Spleen (tissue), 13 donors: ENCODE measurements around the gene TUBA1B. TPM values are rescaled to one million over a fixed set of nuclear protein-coding genes. Genes with fewer than 3 reads are reported as not detected.

Source experiments
- DNase-seq: peaks from one replicate; pipeline ENCODE4 v3.0.0-alpha.2; 2020
- H3K27ac ChIP-seq, 8 donors: fragments of 200-600 bp; sonication (generic) in 7 of 8; 1 replicate in 4 of 8; 2 replicates in 4 of 8; pipeline versions ENCODE4 v1.5.0 to v1.8.0; 2016 to 2021; ENCODE audit warnings: inconsistent platforms in 4 of 8, mild to moderate bottlenecking in 4 of 8, moderate library complexity in 1 of 8
- H3K27me3 ChIP-seq, 7 donors: fragments of 200-600 bp; sonication (generic) in 6 of 7; replicated peaks in 1 of 7; 1 replicate in 4 of 7; 2 replicates in 3 of 7; pipeline versions ENCODE4 v1.5.0 to v1.8.0; 2016 to 2021; ENCODE audit warnings: inconsistent platforms in 3 of 7, mild to moderate bottlenecking in 1 of 7
- H3K36me3 ChIP-seq, 6 donors: fragments of 200-600 bp; sonication (generic) in 5 of 6; 1 replicate in 4 of 6; 2 replicates in 2 of 6; pipeline versions ENCODE4 v1.5.0 to v1.8.0; 2016 to 2021; ENCODE audit warnings: inconsistent platforms in 2 of 6
- H3K4me1 ChIP-seq, 6 donors: fragments of 200-600 bp; sonication (generic) in 5 of 6; 1 replicate in 3 of 6; 2 replicates in 3 of 6; pipeline versions ENCODE4 v1.5.0 to v1.8.0; 2016 to 2021; ENCODE audit warnings: inconsistent platforms in 3 of 6
- H3K4me3 ChIP-seq, 8 donors: fragments of 200-600 bp; sonication (generic) in 7 of 8; 1 replicate in 4 of 8; 2 replicates in 4 of 8; pipeline versions ENCODE4 v1.5.0 to v1.8.0; 2016 to 2021; ENCODE audit warnings: inconsistent platforms in 4 of 8, mild to moderate bottlenecking in 4 of 8, moderate library complexity in 2 of 8
- H3K9me3 ChIP-seq, 8 donors: fragments of 200-600 bp; sonication (generic) in 7 of 8; 1 replicate in 4 of 8; 2 replicates in 4 of 8; pipeline versions ENCODE4 v1.5.0 to v1.8.0; 2016 to 2021; ENCODE audit warnings: inconsistent platforms in 4 of 8
- POLR2A ChIP-seq, 3 donors: fragments of 450-650 bp; IDR thresholded peaks; one replicate each; pipeline ENCODE4 v1.5.1; 2017; ENCODE audit warnings: antibody characterized with exemption in 3 of 3, mild to moderate bottlenecking in 1 of 3
- POLR2AphosphoS5 ChIP-seq, 3 donors: sonication (generic); formaldehyde crosslinking; IDR thresholded peaks; one replicate each; pipeline ENCODE4 v1.5.1; 2017; ENCODE audit warnings: antibody characterized with exemption in 3 of 3
- WGBS, 5 donors: extraction: QIAGEN DNeasy Blood & Tissue Kit in 3 of 5; methylation state at CpG; one replicate each; pipeline versions ENCODE4 v1.1.5 to v1.1.7; 2013 to 2018; 5-methylcytosine and 5-hydroxymethylcytosine counted together
- intact Hi-C: fragments of 100-400 bp; cut with DNase I; formaldehyde crosslinking; loops from one replicate; pipeline ENCODE4 v1.15.0; 2023; ENCODE audit warnings: low total_unique reads
- long read RNA-seq, 2 donors: transcript quantifications; one replicate each; lab custom pipeline, GENCODE V29; 2026
- polyA plus RNA-seq, 3 donors: library from polyadenylated mRNA; stranded (reverse); fragments of 200-250 nt; gene quantifications; one replicate each; pipeline ENCODE4 v1.2.1, GENCODE V29; 2013
- total RNA-seq, 7 donors: library from RNA; depleted of rRNA in 3 of 7; stranded (reverse); fragments of >200 nt in 3 of 7; fragmentation: NEBNext Ultra II Directional in 4 of 7; extraction: Animal tissue kit (Norgen Biotek cat#: 25700) in 4 of 7; gene quantifications; one replicate each; pipeline versions ENCODE4 v1.1.0 to v1.2.1, GENCODE V29; 2016 to 2021
- TF ChIP-seq, protein P1 (sequence below), 11 experiments: fragments of 200-600 bp in 7 of 11; fragments of 450-650 bp in 4 of 11; sonication (generic) in 4 of 11; IDR thresholded peaks in 8 of 11; conservative IDR thresholded peaks in 3 of 11; 1 replicate in 7 of 11; 2 replicates in 4 of 11; pipeline versions ENCODE4 v1.4.0 to v1.8.0; 2016 to 2021; ENCODE audit warnings: antibody characterized with exemption in 11 of 11, inconsistent platforms in 4 of 11, mild to moderate bottlenecking in 1 of 11
- donor health status: healthy with polysubstance abuse.
- donor health status: DM: no; HTN: no; CAD: no; lungs with moderate emphysema.
- donor health status: DM: no; HTN: no; CAD: no.
- donor health status: Bipolar disorder and iron deficiency.
- donor health status: healthy.
- donor health status: DM: no; HTN: no; CAD: no.
- donor health status: DM: yes; HTN: yes; CAD: no.

The TUBA1B gene
- total RNA-seq (100 to 1,000 TPM; 326 to 706 (median 476) TPM), polyA plus RNA-seq (100 to 1,000 TPM; 231 to 582 (median 476) TPM)
- long read RNA-seq, donor 1, transcript TUBA1B-201 (3 exons, 3,198 nt), result minor isoform, 184 of 989 reads
- long read RNA-seq, donor 1, transcript TUBA1B-207 (2 exons, 840 nt), result minor isoform, 12 of 989 reads
- long read RNA-seq, donor 1, transcript TUBA1B-202 (4 exons, 1,627 nt), result major isoform, 575 of 989 reads
- long read RNA-seq, donor 1, partial matches to known transcripts, result 185 of 989 reads
- long read RNA-seq, donor 1, other reads (novel, unspliced or antisense), result 33 of 989 reads
- long read RNA-seq, donor 2, transcript TUBA1B-202 (4 exons, 1,627 nt), result major isoform, 446 of 543 reads
- long read RNA-seq, donor 2, transcript TUBA1B-201 (3 exons, 3,198 nt), result minor isoform, 71 of 543 reads
- long read RNA-seq, donor 2, transcript TUBA1B-207 (2 exons, 840 nt), result minor isoform, 9 of 543 reads
- long read RNA-seq, donor 2, partial matches to known transcripts, result 17 of 543 reads
- long read RNA-seq, donor 2, other reads (novel, unspliced or antisense), result 0 of 543 reads

DNA sequence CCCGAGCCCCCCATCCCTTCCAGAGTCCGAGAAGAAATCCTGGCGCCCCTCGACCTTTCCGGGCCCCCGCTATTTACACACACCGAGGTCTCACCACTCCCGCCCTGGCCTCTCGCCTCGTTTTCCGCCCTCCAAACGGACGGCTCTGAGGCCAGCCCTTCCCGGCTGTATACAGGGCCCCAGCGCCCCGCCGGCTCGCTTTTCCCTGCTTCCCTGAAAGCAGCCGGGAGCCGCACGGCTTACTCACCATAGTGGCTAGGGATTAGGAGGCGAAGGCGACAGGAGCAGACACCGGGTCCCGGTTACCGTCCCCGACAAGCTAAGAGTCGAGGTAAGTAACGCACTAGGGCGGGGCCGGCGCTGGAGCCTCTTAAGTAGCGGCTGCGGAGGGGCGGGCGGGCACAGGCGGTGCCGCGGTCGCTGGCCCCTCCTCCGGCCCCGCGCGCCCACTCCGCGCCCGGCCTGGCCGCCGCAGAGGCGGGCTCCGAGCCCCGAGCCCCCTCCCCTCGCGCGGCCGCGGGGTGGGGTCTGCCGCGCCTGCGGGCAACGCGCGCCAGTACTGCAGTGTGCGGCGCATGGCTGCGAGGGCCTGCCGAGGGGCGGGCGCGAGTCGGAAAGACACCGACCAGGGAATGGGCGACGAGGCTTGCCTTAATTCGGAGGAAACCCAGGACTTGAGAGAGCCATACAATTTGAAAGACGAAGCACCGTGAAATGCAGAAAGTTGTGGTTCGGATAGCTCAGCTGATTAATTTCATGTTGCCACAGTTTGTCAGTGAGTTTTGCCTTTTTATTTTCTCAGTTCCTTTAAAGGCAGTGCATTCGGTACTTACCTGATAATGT, at the start of gene TUBA1B:
TSS of gene TUBA1B (minus strand) at position 345 of the 843 bp plus-strand sequence. CDS start at position 250, 95 bp downstream.
- Histone ChIP-seq H3K4me3 (peak within 1 kb of the TSS; percentile 73 to 98 (median 92)), H3K9me3 (no peaks in the 10 kb centered on the region), H3K36me3 (peaks cover 0 to 37% (median 29%) of the 10 kb centered on the region in 6 donors), H3K27me3 (no peaks in the 10 kb centered on the region), H3K27ac (peak within 1 kb of the TSS; percentile 99 to 100 (median 100)), H3K4me1 (peaks cover 26 to 60% (median 41%) of the 10 kb centered on the region in 6 donors)
- TF ChIP-seq, protein P1, sequence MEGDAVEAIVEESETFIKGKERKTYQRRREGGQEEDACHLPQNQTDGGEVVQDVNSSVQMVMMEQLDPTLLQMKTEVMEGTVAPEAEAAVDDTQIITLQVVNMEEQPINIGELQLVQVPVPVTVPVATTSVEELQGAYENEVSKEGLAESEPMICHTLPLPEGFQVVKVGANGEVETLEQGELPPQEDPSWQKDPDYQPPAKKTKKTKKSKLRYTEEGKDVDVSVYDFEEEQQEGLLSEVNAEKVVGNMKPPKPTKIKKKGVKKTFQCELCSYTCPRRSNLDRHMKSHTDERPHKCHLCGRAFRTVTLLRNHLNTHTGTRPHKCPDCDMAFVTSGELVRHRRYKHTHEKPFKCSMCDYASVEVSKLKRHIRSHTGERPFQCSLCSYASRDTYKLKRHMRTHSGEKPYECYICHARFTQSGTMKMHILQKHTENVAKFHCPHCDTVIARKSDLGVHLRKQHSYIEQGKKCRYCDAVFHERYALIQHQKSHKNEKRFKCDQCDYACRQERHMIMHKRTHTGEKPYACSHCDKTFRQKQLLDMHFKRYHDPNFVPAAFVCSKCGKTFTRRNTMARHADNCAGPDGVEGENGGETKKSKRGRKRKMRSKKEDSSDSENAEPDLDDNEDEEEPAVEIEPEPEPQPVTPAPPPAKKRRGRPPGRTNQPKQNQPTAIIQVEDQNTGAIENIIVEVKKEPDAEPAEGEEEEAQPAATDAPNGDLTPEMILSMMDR (IDR thresholded peaks at IDR 0.05 in 8 of 11, conservative IDR thresholded peaks at IDR 0.05 in 3 of 11), result peak in 1 of 11 experiments; percentile 7
- peak; percentile 95 to 99 (median 98) for TF ChIP-seq POLR2AphosphoS5 (IDR thresholded peaks at IDR 0.05)
- peak; percentile 88 to 96 (median 94) for TF ChIP-seq POLR2A (IDR thresholded peaks at IDR 0.05)
- peak; percentile 98 for DNase-seq
- 0 to 1% (median 1%) methylated on average over 41 to 79 of the region's 79 CpGs for WGBS, 5 donors
- intact Hi-C loops, result loop anchor here (2.0 kb wide), 2 partner anchors 58 to 104 kb away; partner anchors contain the start of gene TUBA1A

DNA sequence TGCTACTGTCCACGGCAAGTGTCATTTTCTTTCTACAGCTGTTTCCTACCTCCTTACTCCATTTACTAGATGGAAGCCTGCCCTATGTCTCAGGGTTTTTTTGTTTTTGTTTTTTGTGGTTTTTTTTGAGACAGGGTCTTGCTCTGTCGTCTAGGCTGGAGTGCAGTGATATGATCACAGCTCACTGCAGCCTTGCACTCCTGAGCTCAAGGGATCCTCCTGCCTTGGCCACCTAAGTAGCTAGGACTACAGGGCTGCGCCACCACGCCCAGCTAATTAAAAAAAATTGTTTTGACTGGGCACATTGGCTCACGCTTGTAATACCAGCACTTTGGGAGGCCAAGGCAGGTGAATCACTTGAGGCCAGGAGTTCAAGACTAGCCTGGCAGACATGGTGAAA, 43.0 kb upstream of the TUBA1B start:
- TF ChIP-seq, protein P1 (IDR thresholded peaks at IDR 0.05 in 8 of 11, conservative IDR thresholded peaks at IDR 0.05 in 3 of 11), result no peak
- TF ChIP-seq POLR2AphosphoS5 (IDR thresholded peaks at IDR 0.05) (no peak), POLR2A (IDR thresholded peaks at IDR 0.05) (no peak)
- WGBS, 5 donors, result 60 to 84% (median 74%) methylated on average over 5 of the region's 5 CpGs
- no peak overlapping the region for H3K4me3 ChIP-seq

DNA sequence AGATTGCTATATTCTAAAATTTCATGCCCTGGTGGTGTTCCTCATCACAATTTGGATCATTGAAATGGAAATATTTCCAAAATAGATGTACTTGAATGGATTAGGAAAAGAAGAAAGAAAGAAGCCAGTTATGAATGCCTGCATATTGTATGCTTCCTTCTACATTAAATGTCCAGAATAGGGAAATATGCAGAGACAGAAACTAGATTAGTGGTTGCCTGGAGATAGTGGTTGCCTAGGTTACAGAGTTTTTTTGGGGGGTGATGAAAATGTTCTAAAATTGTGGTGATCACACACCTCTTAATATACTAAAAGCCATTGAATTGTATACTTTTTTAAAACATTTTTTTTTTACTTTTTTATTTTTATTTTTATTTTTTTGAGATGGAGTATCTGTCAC, 39.7 kb upstream of the TUBA1B start:
- TF ChIP-seq, protein P1 (IDR thresholded peaks at IDR 0.05 in 8 of 11, conservative IDR thresholded peaks at IDR 0.05 in 3 of 11), result no peak
- TF ChIP-seq POLR2A (IDR thresholded peaks at IDR 0.05), result no peak
- TF ChIP-seq POLR2AphosphoS5 (IDR thresholded peaks at IDR 0.05), result no peak
- no peaks in the 10 kb centered on the region for H3K36me3 ChIP-seq
- DNase-seq, result no peak
- no peak overlapping the region for H3K4me3 ChIP-seq
- H3K9me3 ChIP-seq, result no peaks in the 10 kb centered on the region
- intact Hi-C loops, result no loop called here
- H3K4me1 ChIP-seq, result no peaks in the 10 kb centered on the region
- H3K27ac ChIP-seq, result no peak overlapping the region
- H3K27me3 ChIP-seq, result no peaks in the 10 kb centered on the region

More for the DNA sequence above, 43.0 kb upstream of the TUBA1B start:
- Histone ChIP-seq H3K27ac (no peak overlapping the region), H3K9me3 (peaks cover 0 to 6% (median 0%) of the 10 kb centered on the region in 8 donors), H3K4me1 (no peaks in the 10 kb centered on the region), H3K36me3 (no peaks in the 10 kb centered on the region), H3K27me3 (no peaks in the 10 kb centered on the region)
- no peak for DNase-seq
- intact Hi-C loops, result no loop called here
